Glutamatergic neuron (in vitro differentiated cells): ENCODE data around the gene SPDYE2. TPM values are rescaled to one million over a fixed set of nuclear protein-coding genes. Genes with fewer than 3 reads are reported as not detected.
"Not testable (repeated sequence)": the region's sequence is repeated elsewhere in the genome, so short reads cannot be mapped to it uniquely, and the experiment has no call there.

Experiments used
- DNase-seq: peaks from one replicate; pipeline ENCODE4 v3.0.0; 2022
- H3K27ac Mint-ChIP-seq: one replicate; pipeline ENCODE4 v1.8.0; 2020; ENCODE audit warnings: mild to moderate bottlenecking, mixed read lengths, inconsistent platforms; ENCODE audit not compliant: unreplicated experiment
- H3K27me3 Mint-ChIP-seq: one replicate; pipeline ENCODE4 v1.8.0; 2020; ENCODE audit warnings: mild to moderate bottlenecking, moderate library complexity, mixed read lengths, inconsistent platforms; ENCODE audit not compliant: unreplicated experiment
- H3K36me3 Mint-ChIP-seq: one replicate; pipeline ENCODE4 v1.8.0; 2020; ENCODE audit warnings: mild to moderate bottlenecking, mixed read lengths, inconsistent platforms; ENCODE audit not compliant: unreplicated experiment
- H3K4me1 Mint-ChIP-seq: one replicate; pipeline ENCODE4 v1.8.0; 2020; ENCODE audit warnings: mild to moderate bottlenecking, low read depth, mixed read lengths, inconsistent platforms; ENCODE audit not compliant: unreplicated experiment
- H3K4me3 Mint-ChIP-seq: one replicate; pipeline ENCODE4 v1.8.0; 2020; ENCODE audit warnings: mild to moderate bottlenecking, mixed read lengths, inconsistent platforms; ENCODE audit not compliant: unreplicated experiment
- H3K9me3 Mint-ChIP-seq: one replicate; pipeline ENCODE4 v1.8.0; 2020; ENCODE audit warnings: mild to moderate bottlenecking, moderate library complexity, mixed read lengths, inconsistent platforms; ENCODE audit not compliant: unreplicated experiment
- total RNA-seq: library from RNA; stranded (reverse); fragmentation: NEBNext Ultra II Directional; extraction: Animal tissue kit (Norgen Biotek cat#: 25700); gene quantifications from one replicate; pipeline ENCODE4 v1.2.1, GENCODE V29; 2021; ENCODE audit not compliant: unreplicated experiment

The SPDYE2 gene
- total RNA-seq, 1 donor from 2014 or later = not detected

DNA sequence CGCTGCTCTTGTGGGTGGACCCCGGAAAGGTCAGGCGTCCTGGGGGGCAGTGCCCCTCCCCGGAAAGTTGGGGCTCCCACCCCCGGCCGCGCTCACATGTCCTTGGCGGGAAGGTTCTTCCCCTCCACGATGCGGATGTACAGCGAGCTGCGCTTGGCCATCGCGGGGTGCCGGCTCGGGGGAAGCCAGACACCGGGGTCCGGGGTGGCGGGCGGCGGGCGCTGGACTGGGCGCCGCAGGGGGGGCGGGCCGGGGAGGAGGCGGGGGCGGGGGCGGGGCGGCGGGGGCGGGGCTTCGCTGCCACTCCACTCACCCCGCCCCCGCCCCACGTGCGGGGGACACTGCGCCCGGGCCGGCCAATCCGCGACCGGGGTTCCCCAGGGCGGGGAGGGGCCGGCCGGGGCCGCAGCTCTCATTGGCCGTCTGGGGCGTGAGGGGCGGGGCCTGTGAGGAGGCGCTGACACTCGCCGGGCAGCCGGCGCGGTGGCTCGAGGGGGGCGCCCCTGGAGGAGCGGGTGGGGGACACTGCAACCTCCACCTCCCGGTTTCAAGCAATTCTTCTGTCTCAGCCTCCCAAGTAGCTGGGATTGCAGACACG, 33.4 kb upstream of the SPDYE2 start, which contains the start of gene RASA4B:
TSS of gene RASA4B (minus strand) at position 228 of the 598 bp plus-strand sequence. CDS start at position 161, 67 bp downstream.
- not testable (repeated sequence) for H3K27me3 Mint-ChIP-seq, H3K27ac Mint-ChIP-seq, H3K4me1 Mint-ChIP-seq, H3K9me3 Mint-ChIP-seq, H3K36me3 Mint-ChIP-seq, H3K4me3 Mint-ChIP-seq
- DNase-seq = peak; percentile 21

GRCh38 chr7:102520797-102521196, 30.2 kb upstream of the SPDYE2 start:
- H3K27ac Mint-ChIP-seq, H3K4me3 Mint-ChIP-seq, H3K9me3 Mint-ChIP-seq, DNase-seq, H3K4me1 Mint-ChIP-seq, H3K36me3 Mint-ChIP-seq, H3K27me3 Mint-ChIP-seq: not testable (repeated sequence)

DNA sequence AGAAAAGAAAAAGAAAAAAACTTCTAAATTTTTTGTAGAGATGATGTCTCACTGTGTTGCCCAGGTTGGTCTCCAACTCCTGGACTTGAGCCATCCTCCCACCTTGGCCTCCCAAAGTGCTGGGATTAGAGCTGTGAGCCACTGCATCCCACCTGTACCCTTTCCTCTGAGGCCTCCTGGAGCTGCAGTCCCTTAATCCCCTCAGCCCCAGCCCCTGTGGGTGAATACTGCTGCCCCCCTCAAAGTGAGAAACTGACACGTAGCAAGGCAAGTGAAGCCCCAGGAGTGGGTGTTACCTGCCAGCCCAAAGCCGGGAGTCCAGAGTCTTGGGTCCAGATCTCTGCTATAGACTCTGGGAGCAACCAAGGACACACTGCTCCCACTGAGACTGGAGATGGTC, 26.2 kb upstream of the SPDYE2 start:
- DNase-seq, H3K27me3 Mint-ChIP-seq: not testable (repeated sequence)

GRCh38 chr7:102527182-102527581, 23.8 kb upstream of the SPDYE2 start:
- not testable (repeated sequence) for H3K36me3 Mint-ChIP-seq, H3K4me1 Mint-ChIP-seq, H3K4me3 Mint-ChIP-seq, H3K27me3 Mint-ChIP-seq, H3K27ac Mint-ChIP-seq, H3K9me3 Mint-ChIP-seq, DNase-seq

More for the DNA sequence above, 26.2 kb upstream of the SPDYE2 start:
- not testable (repeated sequence) for H3K4me3 Mint-ChIP-seq, H3K9me3 Mint-ChIP-seq, H3K36me3 Mint-ChIP-seq, H3K4me1 Mint-ChIP-seq, H3K27ac Mint-ChIP-seq

DNA sequence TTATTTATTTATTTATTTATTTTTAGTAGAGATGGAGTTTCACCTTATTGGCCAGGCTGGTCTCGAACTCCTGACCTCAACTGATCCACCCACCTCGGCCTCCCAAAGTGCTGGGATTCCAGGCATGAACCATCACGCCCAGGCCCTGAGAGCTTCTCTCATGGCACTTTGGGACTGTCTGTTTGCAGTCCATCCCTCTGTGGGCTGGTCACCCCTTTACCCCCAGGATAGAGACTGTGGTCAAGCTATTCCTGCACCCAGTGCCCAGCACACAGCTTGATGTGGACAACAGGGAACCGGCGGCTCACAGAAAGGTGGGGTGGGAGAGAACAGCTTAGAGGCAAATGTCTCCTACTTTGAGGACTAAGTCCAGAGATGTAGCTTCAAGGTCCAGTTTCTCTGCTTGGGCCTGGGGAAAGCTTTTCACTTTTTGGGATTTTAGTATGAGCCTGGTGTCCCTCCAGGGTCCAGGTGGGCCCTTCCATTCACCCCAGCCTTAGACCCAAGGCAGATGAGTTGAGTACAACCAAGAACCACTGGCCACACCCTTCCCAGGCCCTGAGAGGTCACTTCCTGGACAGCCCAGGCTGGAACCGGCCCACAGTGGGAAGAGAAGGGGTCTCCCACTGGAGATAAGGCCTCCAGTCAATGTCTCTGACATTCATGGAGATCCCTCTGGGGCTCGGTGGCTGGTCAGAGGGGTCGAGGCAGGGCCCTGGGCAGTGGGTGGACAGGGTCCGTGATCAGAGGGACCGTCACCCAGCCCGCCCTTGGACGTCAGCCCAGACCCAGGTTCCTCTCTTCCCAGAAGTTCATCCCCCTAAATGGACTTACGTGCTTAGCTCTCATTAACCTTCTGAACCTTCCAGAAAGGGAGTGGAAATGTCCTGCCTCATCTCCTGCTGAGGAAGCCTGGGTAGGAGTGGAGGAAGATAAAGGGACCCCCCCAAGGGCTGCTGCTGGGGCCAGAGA, 22.9 kb upstream of the SPDYE2 start:
- not testable (repeated sequence) for H3K4me1 Mint-ChIP-seq, DNase-seq, H3K36me3 Mint-ChIP-seq, H3K4me3 Mint-ChIP-seq, H3K9me3 Mint-ChIP-seq, H3K27ac Mint-ChIP-seq, H3K27me3 Mint-ChIP-seq

DNA sequence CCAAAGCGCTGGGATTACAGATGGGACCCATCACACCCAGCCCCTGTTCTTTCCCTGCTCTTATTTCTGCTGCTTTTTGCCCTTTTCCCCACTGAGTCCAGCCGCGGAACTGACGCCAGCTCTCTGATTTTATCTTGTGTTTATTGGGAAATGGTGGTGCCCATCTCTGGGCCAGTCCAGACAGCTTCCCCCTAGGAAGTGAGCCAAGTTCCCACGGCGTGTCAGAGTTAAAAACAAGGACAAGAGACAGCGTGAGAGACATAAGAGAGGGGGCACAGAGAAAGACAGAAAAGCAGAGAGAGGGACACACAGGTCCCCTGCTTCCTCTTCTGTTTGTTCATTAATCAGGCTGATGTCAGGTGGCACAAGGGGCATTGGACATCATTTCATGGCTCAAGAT, 19.4 kb upstream of the SPDYE2 start:
- H3K27me3 Mint-ChIP-seq, H3K4me1 Mint-ChIP-seq, H3K36me3 Mint-ChIP-seq, H3K27ac Mint-ChIP-seq, DNase-seq, H3K4me3 Mint-ChIP-seq, H3K9me3 Mint-ChIP-seq: not testable (repeated sequence)

DNA sequence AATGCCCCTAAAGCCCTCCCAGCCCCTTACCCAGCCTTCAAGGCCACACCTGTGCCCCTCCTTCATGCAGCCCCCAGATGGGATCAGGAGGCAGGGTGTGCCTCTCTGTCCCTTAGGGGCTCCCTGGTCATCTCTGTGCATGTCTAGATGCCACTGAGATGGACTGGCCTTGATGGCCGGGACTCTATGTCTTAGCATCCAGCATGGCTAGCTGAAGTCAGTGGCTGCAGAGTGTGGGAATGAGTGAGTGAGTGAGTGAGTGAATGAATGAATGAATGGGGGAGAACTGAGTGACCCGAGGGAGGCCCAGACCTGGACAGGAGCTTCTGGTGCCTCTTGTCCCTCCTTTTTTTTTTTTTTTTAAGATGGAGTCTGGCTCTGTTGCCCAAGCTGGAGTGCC, 18.9 kb upstream of the SPDYE2 start:
- not testable (repeated sequence) for H3K27ac Mint-ChIP-seq, H3K36me3 Mint-ChIP-seq, H3K9me3 Mint-ChIP-seq, H3K27me3 Mint-ChIP-seq, H3K4me1 Mint-ChIP-seq, DNase-seq, H3K4me3 Mint-ChIP-seq

GRCh38 chr7:102535062-102535615, 15.9 kb upstream of the SPDYE2 start:
- not testable (repeated sequence) for H3K27ac Mint-ChIP-seq, H3K4me3 Mint-ChIP-seq, H3K4me1 Mint-ChIP-seq, H3K9me3 Mint-ChIP-seq, H3K27me3 Mint-ChIP-seq, H3K36me3 Mint-ChIP-seq, DNase-seq

- not testable (repeated sequence) for DNase-seq, H3K36me3 Mint-ChIP-seq, H3K4me3 Mint-ChIP-seq, H3K27ac Mint-ChIP-seq, H3K4me1 Mint-ChIP-seq, H3K9me3 Mint-ChIP-seq, H3K27me3 Mint-ChIP-seq
Measured at GRCh38 chr7:102540604-102541003, 10.4 kb upstream of the SPDYE2 start.

DNA sequence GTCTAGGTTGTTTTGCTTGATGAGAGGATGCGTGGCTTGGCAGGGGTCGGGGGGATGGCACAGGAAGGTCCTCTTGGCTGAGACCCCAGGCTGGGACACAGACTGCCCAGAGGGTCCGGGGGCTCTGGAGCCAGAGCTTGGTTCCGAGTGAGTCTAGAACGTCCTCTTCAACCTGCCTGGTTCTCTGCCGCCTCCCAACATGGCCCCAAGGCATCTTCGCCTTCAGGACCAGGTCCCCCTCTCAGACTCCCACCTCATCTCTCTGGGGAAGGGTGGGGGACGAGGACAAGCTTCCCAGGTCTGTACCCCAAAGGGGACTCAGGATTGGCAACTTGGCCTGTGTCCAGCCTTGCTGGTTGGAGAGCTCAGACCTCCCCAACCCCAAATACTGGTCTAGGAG, 8.9 kb upstream of the SPDYE2 start:
- H3K9me3 Mint-ChIP-seq, DNase-seq, H3K4me3 Mint-ChIP-seq, H3K36me3 Mint-ChIP-seq, H3K4me1 Mint-ChIP-seq, H3K27me3 Mint-ChIP-seq, H3K27ac Mint-ChIP-seq: not testable (repeated sequence)

DNA sequence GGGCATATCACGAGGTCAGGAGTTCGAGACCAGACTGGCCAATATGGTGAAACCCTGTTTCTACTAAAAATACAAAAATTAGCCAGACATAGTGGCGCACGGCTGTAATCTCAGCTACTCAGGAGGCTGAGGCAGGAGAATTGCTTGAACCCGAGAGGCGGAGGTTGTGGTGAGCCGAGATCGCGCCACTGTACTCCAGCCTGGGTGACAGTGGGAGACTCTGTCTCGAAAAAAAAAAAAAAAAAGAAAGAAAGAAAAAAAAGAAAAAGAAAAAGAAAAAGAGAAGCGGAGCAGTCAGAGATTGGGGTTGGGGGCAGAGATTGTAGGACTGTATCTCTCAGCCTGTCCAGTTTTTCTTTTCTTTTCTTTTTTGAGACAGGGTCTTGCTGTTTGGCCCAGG, 8.3 kb upstream of the SPDYE2 start:
- H3K4me3 Mint-ChIP-seq, H3K9me3 Mint-ChIP-seq, H3K27me3 Mint-ChIP-seq, H3K36me3 Mint-ChIP-seq, H3K27ac Mint-ChIP-seq, H3K4me1 Mint-ChIP-seq, DNase-seq: not testable (repeated sequence)

- not testable (repeated sequence) for H3K4me3 Mint-ChIP-seq, H3K27me3 Mint-ChIP-seq, H3K27ac Mint-ChIP-seq, DNase-seq, H3K36me3 Mint-ChIP-seq, H3K4me1 Mint-ChIP-seq, H3K9me3 Mint-ChIP-seq
Measured at GRCh38 chr7:102543596-102543995, 7.4 kb upstream of the SPDYE2 start, which contains the start of gene UPK3BL2. UPK3BL2 (minus strand) TSS chr7:102543696; CDS start chr7:102543636, 60 bp downstream.
